ENCODE results near the gene ECI2. TPM values are rescaled to one million over a fixed set of nuclear protein-coding genes. Genes with fewer than 3 reads are reported as not detected.

Gene ECI2
- total and polyA plus RNA-seq, 2 of the 13 experiments (the other 11 are each of a cell fraction or from before 2014, with no cell fraction given), result 78.5 to 228 TPM

GRCh38 chr6:4125933-4126864, 9.2 kb downstream of the ECI2 start (continued):
- TF ChIP-seq ZNF326 (CRISPR knock-in tag; IDR thresholded peaks at IDR 0.05; ENCODE audit: borderline replicate concordance) (no peak), GATA4 (IDR thresholded peaks at IDR 0.05; ENCODE audit: borderline replicate concordance, low read depth) (no peak), TFAP4 (IDR thresholded peaks at IDR 0.05; ENCODE audit: borderline replicate concordance, low read depth) (no peak), NKX3-1 (CRISPR knock-in tag; IDR thresholded peaks at IDR 0.05) (no peak), ZNF777 (CRISPR knock-in tag; IDR thresholded peaks at IDR 0.05) (no peak), AHDC1 (CRISPR knock-in tag; IDR thresholded peaks at IDR 0.05; ENCODE audit: borderline replicate concordance) (no peak), THAP7 (CRISPR knock-in tag; IDR thresholded peaks at IDR 0.05) (no peak), ZNF775 (CRISPR knock-in tag; IDR thresholded peaks at IDR 0.05; ENCODE audit: borderline replicate concordance) (no peak), ZMAT5 (CRISPR knock-in tag; IDR thresholded peaks at IDR 0.05; ENCODE audit: borderline replicate concordance, low read depth) (no peak), GTF2F1 (IDR thresholded peaks at IDR 0.05; ENCODE audit: low read length) (no peak), CC2D1A (CRISPR knock-in tag; IDR thresholded peaks at IDR 0.05) (no peak), ZNF652 (CRISPR knock-in tag; IDR thresholded peaks at IDR 0.05; ENCODE audit: borderline replicate concordance, low read depth) (no peak), ZNF564 (CRISPR knock-in tag; IDR thresholded peaks at IDR 0.05) (no peak), SRY (CRISPR knock-in tag; IDR thresholded peaks at IDR 0.05) (no peak), THYN1 (CRISPR knock-in tag; IDR thresholded peaks at IDR 0.05; ENCODE audit: borderline replicate concordance, low read depth) (no peak), HNF1B (CRISPR knock-in tag; IDR thresholded peaks at IDR 0.05) (no peak), POLR2AphosphoS5 (IDR thresholded peaks at IDR 0.05; ENCODE audit: low read depth, low read length) (no peak), RORA (CRISPR knock-in tag; IDR thresholded peaks at IDR 0.05) (no peak), ZBTB3 (CRISPR knock-in tag; IDR thresholded peaks at IDR 0.05; ENCODE audit: borderline replicate concordance, low read depth) (no peak), ASH2L (IDR thresholded peaks at IDR 0.05; ENCODE audit: insufficient read length, low read depth, low read length) (no peak)

Measured in HepG2 (cell line).